IMR-90 (cell line): ENCODE results near the gene UBE2E2. TPM values are rescaled to one million over a fixed set of nuclear protein-coding genes. Genes with fewer than 3 reads are reported as not detected.

Experiments
- ATAC-seq: fragments of 200-7000 bp; cut with Tn5 transposase; 2 replicates; pipeline ENCODE4 v1.9.1; 2020; ENCODE audit warnings: low read depth, mild to moderate bottlenecking, moderate library complexity
- BruUV-seq: library from RNA; stranded (reverse); fragments of 400-500 nt; replicated peaks from 2 replicates; lab custom pipeline; 2021; lab: Mats Ljungman, UMichigan
- CTCF ChIA-PET: fragments of 300-600 bp; formaldehyde crosslinking; extraction: SDS; loops from one replicate; lab custom pipeline; 2021; ENCODE audit warnings: antibody characterized with exemption; lab: Yijun Ruan, JAX
- POLR2A ChIA-PET: fragments of 300-600 bp; sonication (Branson Sonifier 250); formaldehyde crosslinking; loops from one replicate; lab custom pipeline; 2022; ENCODE audit warnings: antibody characterized with exemption; ENCODE audit not compliant: unreplicated experiment; lab: Charles Lee
- DNase-seq: peaks from one replicate; pipeline ENCODE4 v3.0.0; 2013
- H2AFZ ChIP-seq: replicated peaks from 2 replicates; pipeline ENCODE3; 2013; ENCODE audit warnings: low read length, mild to moderate bottlenecking; ENCODE audit not compliant: poor library complexity
- H2AK5ac ChIP-seq: 2 replicates; pipeline ENCODE4 v1.6.1; 2013; ENCODE audit warnings: low read depth, low read length, inconsistent platforms
- H2AK9ac ChIP-seq: replicated peaks from 2 replicates; pipeline ENCODE3; 2013; ENCODE audit warnings: mild to moderate bottlenecking, low read depth, low read length, moderate library complexity; ENCODE audit not compliant: poor library complexity
- H2BK120ac ChIP-seq: 2 replicates; pipeline ENCODE4 v1.6.1; 2013; ENCODE audit warnings: low read depth, low read length, inconsistent platforms
- H2BK15ac ChIP-seq: 3 replicates; pipeline ENCODE4 v1.6.1; 2013; ENCODE audit warnings: low read depth, low read length, inconsistent platforms
- H2BK20ac ChIP-seq: 2 replicates; pipeline ENCODE4 v1.6.1; 2013; ENCODE audit warnings: low read depth, mild to moderate bottlenecking, inconsistent platforms, low read length, moderate library complexity
- H2BK5ac ChIP-seq: 2 replicates; pipeline ENCODE4 v1.6.1; 2013; ENCODE audit warnings: mild to moderate bottlenecking, low read depth, low read length, inconsistent platforms; ENCODE audit not compliant: poor library complexity, severe bottlenecking
- H3K14ac ChIP-seq: replicated peaks from 2 replicates; pipeline ENCODE4 v1.6.1; 2013; ENCODE audit warnings: low read depth, low read length, inconsistent platforms
- H3K18ac ChIP-seq: 2 replicates; pipeline ENCODE4 v1.6.1; 2013; ENCODE audit warnings: low read depth, low read length, control low read depth
- H3K23ac ChIP-seq: 2 replicates; pipeline ENCODE4 v1.6.1; 2013; ENCODE audit warnings: low read depth, low read length, inconsistent platforms
- H3K27ac ChIP-seq: 2 replicates; pipeline ENCODE4 v1.5.1; 2013; ENCODE audit warnings: mild to moderate bottlenecking, control low read depth, low read length; ENCODE audit not compliant: insufficient read depth
- H3K27me3 ChIP-seq: 2 replicates; pipeline ENCODE4 v1.6.1; 2013; ENCODE audit warnings: low read length; ENCODE audit not compliant: control insufficient read depth, insufficient read depth
- H3K36me3 ChIP-seq: 2 replicates; pipeline ENCODE4 v1.6.1; 2013; ENCODE audit warnings: low read length, mixed read lengths; ENCODE audit not compliant: control insufficient read depth, insufficient read depth
- H3K4ac ChIP-seq: 2 replicates; pipeline ENCODE4 v1.6.1; 2013; ENCODE audit warnings: low read depth, low read length, inconsistent platforms
- H3K4me1 ChIP-seq: 2 replicates; pipeline ENCODE4 v1.6.1; 2013; ENCODE audit warnings: low read length, mixed read lengths; ENCODE audit not compliant: control insufficient read depth, insufficient read depth
- H3K4me2 ChIP-seq: 2 replicates; pipeline ENCODE4 v1.6.1; 2013; ENCODE audit warnings: low read depth, mild to moderate bottlenecking, control low read depth, low read length, moderate library complexity
- H3K4me3 ChIP-seq: 2 replicates; pipeline ENCODE4 v1.5.1; 2013; ENCODE audit warnings: low read depth, mild to moderate bottlenecking, control low read depth, low read length, moderate library complexity; ENCODE audit not compliant: insufficient read depth
- H3K56ac ChIP-seq: 2 replicates; pipeline ENCODE4 v1.6.1; 2013; ENCODE audit warnings: low read length, inconsistent platforms; ENCODE audit not compliant: insufficient read depth; ENCODE audit errors: extremely low read depth
- H3K79me1 ChIP-seq, 2 experiments: 2 replicates each; pipeline ENCODE4 v1.6.1; 2013; ENCODE audit warnings: low read length in 2 of 2, inconsistent platforms in 1 of 2, low read depth in 1 of 2
- H3K9ac ChIP-seq: 2 replicates; pipeline ENCODE4 v1.6.1; 2013; ENCODE audit warnings: low read depth, low read length, control low read depth
- H3K9me1 ChIP-seq: 2 replicates; pipeline ENCODE4 v1.6.1; 2013; ENCODE audit warnings: low read length, inconsistent platforms; ENCODE audit not compliant: insufficient read depth
- H3K9me3 ChIP-seq: 2 replicates; pipeline ENCODE4 v1.6.1; 2013; ENCODE audit warnings: low read length; ENCODE audit not compliant: control insufficient read depth, insufficient read depth
- H4K20me1 ChIP-seq: 2 replicates; pipeline ENCODE4 v1.6.1; 2013; ENCODE audit warnings: low read length, inconsistent platforms; ENCODE audit not compliant: insufficient read depth
- H4K5ac ChIP-seq: 2 replicates; pipeline ENCODE4 v1.6.1; 2013; ENCODE audit warnings: mild to moderate bottlenecking, low read depth, low read length, control low read depth
- H4K8ac ChIP-seq, 2 experiments: 2 replicates each; pipeline ENCODE4 v1.6.1; 2013; ENCODE audit warnings: low read depth in 2 of 2, low read length in 2 of 2, control low read depth in 1 of 2, inconsistent platforms in 1 of 2
- H4K91ac ChIP-seq: 2 replicates; pipeline ENCODE4 v1.6.1; 2013; ENCODE audit warnings: low read depth, low read length, inconsistent platforms; ENCODE audit not compliant: insufficient read depth
- BHLHE40 ChIP-seq: fragments of 150-350 bp; IDR thresholded peaks from 2 replicates; pipeline ENCODE4 v1.6.1; 2016; ENCODE audit warnings: mild to moderate bottlenecking, low read depth, low read length
- CEBPB ChIP-seq: IDR thresholded peaks from 2 replicates; pipeline ENCODE4 v1.6.1; 2012; ENCODE audit warnings: low read depth, low read length, improper control_type of control experiment
- CHD1 ChIP-seq: IDR thresholded peaks from 2 replicates; pipeline ENCODE4 v1.6.1; 2012; ENCODE audit warnings: low read depth, low read length, improper control_type of control experiment
- FOS ChIP-seq: fragments of 150-350 bp; IDR thresholded peaks from 2 replicates; pipeline ENCODE4 v1.6.1; 2016; ENCODE audit warnings: low read depth, low read length
- MAFK ChIP-seq: IDR thresholded peaks from 2 replicates; pipeline ENCODE4 v1.6.1; 2012; ENCODE audit warnings: low read depth, low read length, improper control_type of control experiment
- MAZ ChIP-seq: IDR thresholded peaks from 2 replicates; pipeline ENCODE4 v1.6.1; 2012; ENCODE audit warnings: low read depth, mild to moderate bottlenecking, low read length, improper control_type of control experiment, moderate library complexity, borderline replicate concordance
- MXI1 ChIP-seq: IDR thresholded peaks from 2 replicates; pipeline ENCODE4 v1.6.1; 2012; ENCODE audit warnings: low read depth, mild to moderate bottlenecking, low read length, moderate library complexity, borderline replicate concordance
- NFE2L2 ChIP-seq: fragments of 150-350 bp; IDR thresholded peaks from 2 replicates; pipeline ENCODE4 v1.6.1; 2016; ENCODE audit warnings: low read depth, mild to moderate bottlenecking, low read length
- POLR2A ChIP-seq: IDR thresholded peaks from 2 replicates; pipeline ENCODE4 v1.6.1; 2012; ENCODE audit warnings: mild to moderate bottlenecking, low read depth, low read length
- RAD21 ChIP-seq: IDR thresholded peaks from 2 replicates; pipeline ENCODE4 v1.6.1; 2012; ENCODE audit warnings: low read length, improper control_type of control experiment
- RCOR1 ChIP-seq: IDR thresholded peaks from 2 replicates; pipeline ENCODE4 v1.6.1; 2012; ENCODE audit warnings: mild to moderate bottlenecking, low read length, improper control_type of control experiment; ENCODE audit not compliant: insufficient replicate concordance
- RFX5 ChIP-seq: IDR thresholded peaks from 2 replicates; pipeline ENCODE4 v1.8.0; 2012; ENCODE audit warnings: low read depth, mild to moderate bottlenecking, low read length, moderate library complexity
- SMC3 ChIP-seq: fragments of 150-350 bp; IDR thresholded peaks from 2 replicates; pipeline ENCODE4 v1.6.1; 2016; ENCODE audit warnings: low read depth, mild to moderate bottlenecking, antibody characterized with exemption, low read length, moderate library complexity
- WGBS, 2 experiments: methylation state at CpG; one replicate each; pipeline versions ENCODE4 v1.1.5 to v1.1.7; 2013; ENCODE audit warnings: missing lambda C conversion rate in 2 of 2; ENCODE audit not compliant: insufficient read length in 1 of 2; ENCODE audit errors: extremely low coverage in 2 of 2; 5-methylcytosine and 5-hydroxymethylcytosine counted together
- dilution Hi-C: fragments of 300-500 bp; cut with HindIII; formaldehyde crosslinking; loops from one replicate; pipeline ENCODE4 v1.14.3; 2018; ENCODE audit warnings: low sequenced_read_pairs; ENCODE audit not compliant: unreplicated experiment
- in situ Hi-C: fragments of 300-500 bp; cut with MboI; formaldehyde crosslinking; loops from 3 replicates; pipeline ENCODE4 v1.14.3; 2019; ENCODE audit warnings: low sequenced_read_pairs, inconsistent platforms, mixed read lengths
- intact Hi-C: fragments of 100-400 bp; cut with micrococcal nuclease; formaldehyde crosslinking; loops from 2 replicates; pipeline ENCODE4 v1.10.0; 2022
- polyA plus RNA-seq, 3 experiments: library from polyadenylated mRNA; depleted of rRNA; stranded (reverse); fragments of >200 nt; gene quantifications; 2 replicates each; pipeline ENCODE4 v1.2.3, GENCODE V29; 2012; ENCODE audit warnings: low replicate concordance in 1 of 3
- total RNA-seq: library from RNA; depleted of rRNA; stranded (reverse); fragments of >200 nt; gene quantifications from 2 replicates; pipeline ENCODE4 v1.2.3, GENCODE V29; 2012
- TF ChIP-seq, protein P1 (sequence below): conservative IDR thresholded peaks from 2 replicates; pipeline ENCODE4 v1.5.1; 2012; ENCODE audit warnings: mild to moderate bottlenecking, low read depth, low read length, improper control_type of control experiment
- TF ChIP-seq, protein P2 (sequence below): fragments of 150-350 bp; IDR thresholded peaks from 2 replicates; pipeline ENCODE4 v1.6.1; 2016; ENCODE audit warnings: low read depth, mild to moderate bottlenecking, low read length, moderate library complexity, borderline replicate concordance
- TF ChIP-seq, protein P3 (sequence below): fragments of 150-350 bp; IDR thresholded peaks from 2 replicates; pipeline ENCODE4 v1.6.1; 2017; ENCODE audit warnings: mild to moderate bottlenecking, antibody characterized with exemption, low read length, low read depth

The UBE2E2 gene
- total and polyA plus RNA-seq, 2 of the 4 experiments (the other 2 are of a cell fraction): 18.6 to 32.7 TPM

- no peak for DNase-seq
Observed at GRCh38 chr3:23175341-23176083, 27.6 kb upstream of the UBE2E2 start.

More at GRCh38 chr3:23175341-23176083, 27.6 kb upstream of the UBE2E2 start:
- H3K79me1 ChIP-seq: no peaks in the 10 kb centered on the region
- no peaks in the 10 kb centered on the region for H3K9me1 ChIP-seq
- no peak overlapping the region for H3K18ac ChIP-seq
- no CpG with 5 or more reads among the region's 2 CpGs for WGBS, 2 experiments
- no peak overlapping the region for H2BK120ac ChIP-seq
- H2BK15ac ChIP-seq: no peak overlapping the region
- ATAC-seq: no peak
- peaks cover 13% of the 10 kb centered on the region for H3K27me3 ChIP-seq
- ChIA-PET CTCF (no interaction called here), POLR2A (no interaction called here)
- in situ Hi-C loops: no loop called here
- no peak overlapping the region for H4K5ac ChIP-seq
- H4K8ac ChIP-seq: no peak overlapping the region
- no peak overlapping the region for H3K9ac ChIP-seq
- H3K56ac ChIP-seq: no peak overlapping the region
- no peak overlapping the region for H2BK20ac ChIP-seq
- no TSS peak for BruUV-seq
- H3K36me3 ChIP-seq: no peaks in the 10 kb centered on the region
- no peak overlapping the region for H3K4ac ChIP-seq
- no peak overlapping the region for H3K27ac ChIP-seq
- no peak overlapping the region for H2AK9ac ChIP-seq
- H3K23ac ChIP-seq: no peak overlapping the region
- H3K4me3 ChIP-seq: no peak overlapping the region
- dilution Hi-C loops: no loop called here
- no peaks in the 10 kb centered on the region for H3K9me3 ChIP-seq
- H3K4me1 ChIP-seq: no peaks in the 10 kb centered on the region
- H2BK5ac ChIP-seq: no peak overlapping the region
- no peak overlapping the region for H2AFZ ChIP-seq
- H2AK5ac ChIP-seq: no peak overlapping the region
- H3K14ac ChIP-seq: no peak overlapping the region
- intact Hi-C loops: no loop called here
- no peak overlapping the region for H4K91ac ChIP-seq
- no peaks in the 10 kb centered on the region for H4K20me1 ChIP-seq
- TF ChIP-seq MAZ: no peak
- TF ChIP-seq POLR2A: no peak
- TF ChIP-seq RCOR1: no peak
- TF ChIP-seq, protein P1, sequence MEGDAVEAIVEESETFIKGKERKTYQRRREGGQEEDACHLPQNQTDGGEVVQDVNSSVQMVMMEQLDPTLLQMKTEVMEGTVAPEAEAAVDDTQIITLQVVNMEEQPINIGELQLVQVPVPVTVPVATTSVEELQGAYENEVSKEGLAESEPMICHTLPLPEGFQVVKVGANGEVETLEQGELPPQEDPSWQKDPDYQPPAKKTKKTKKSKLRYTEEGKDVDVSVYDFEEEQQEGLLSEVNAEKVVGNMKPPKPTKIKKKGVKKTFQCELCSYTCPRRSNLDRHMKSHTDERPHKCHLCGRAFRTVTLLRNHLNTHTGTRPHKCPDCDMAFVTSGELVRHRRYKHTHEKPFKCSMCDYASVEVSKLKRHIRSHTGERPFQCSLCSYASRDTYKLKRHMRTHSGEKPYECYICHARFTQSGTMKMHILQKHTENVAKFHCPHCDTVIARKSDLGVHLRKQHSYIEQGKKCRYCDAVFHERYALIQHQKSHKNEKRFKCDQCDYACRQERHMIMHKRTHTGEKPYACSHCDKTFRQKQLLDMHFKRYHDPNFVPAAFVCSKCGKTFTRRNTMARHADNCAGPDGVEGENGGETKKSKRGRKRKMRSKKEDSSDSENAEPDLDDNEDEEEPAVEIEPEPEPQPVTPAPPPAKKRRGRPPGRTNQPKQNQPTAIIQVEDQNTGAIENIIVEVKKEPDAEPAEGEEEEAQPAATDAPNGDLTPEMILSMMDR: no peak
- TF ChIP-seq FOS: no peak
- TF ChIP-seq BHLHE40: no peak
- TF ChIP-seq, protein P2, sequence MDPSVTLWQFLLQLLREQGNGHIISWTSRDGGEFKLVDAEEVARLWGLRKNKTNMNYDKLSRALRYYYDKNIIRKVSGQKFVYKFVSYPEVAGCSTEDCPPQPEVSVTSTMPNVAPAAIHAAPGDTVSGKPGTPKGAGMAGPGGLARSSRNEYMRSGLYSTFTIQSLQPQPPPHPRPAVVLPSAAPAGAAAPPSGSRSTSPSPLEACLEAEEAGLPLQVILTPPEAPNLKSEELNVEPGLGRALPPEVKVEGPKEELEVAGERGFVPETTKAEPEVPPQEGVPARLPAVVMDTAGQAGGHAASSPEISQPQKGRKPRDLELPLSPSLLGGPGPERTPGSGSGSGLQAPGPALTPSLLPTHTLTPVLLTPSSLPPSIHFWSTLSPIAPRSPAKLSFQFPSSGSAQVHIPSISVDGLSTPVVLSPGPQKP: no peak
- no peak for TF ChIP-seq MAFK
- TF ChIP-seq CEBPB: no peak
- no peak for TF ChIP-seq SMC3
- TF ChIP-seq NFE2L2: no peak
- no peak for TF ChIP-seq MXI1
- no peak for TF ChIP-seq CHD1
- TF ChIP-seq RFX5: no peak
- no peak for TF ChIP-seq RAD21
- TF ChIP-seq, protein P3, sequence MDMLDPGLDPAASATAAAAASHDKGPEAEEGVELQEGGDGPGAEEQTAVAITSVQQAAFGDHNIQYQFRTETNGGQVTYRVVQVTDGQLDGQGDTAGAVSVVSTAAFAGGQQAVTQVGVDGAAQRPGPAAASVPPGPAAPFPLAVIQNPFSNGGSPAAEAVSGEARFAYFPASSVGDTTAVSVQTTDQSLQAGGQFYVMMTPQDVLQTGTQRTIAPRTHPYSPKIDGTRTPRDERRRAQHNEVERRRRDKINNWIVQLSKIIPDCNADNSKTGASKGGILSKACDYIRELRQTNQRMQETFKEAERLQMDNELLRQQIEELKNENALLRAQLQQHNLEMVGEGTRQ: no peak
- H3K4me2 ChIP-seq: no peak overlapping the region
